Suprapubic skin (tissue), 4 donors: ENCODE data around the gene TCERG1L. TPM values are rescaled to one million over a fixed set of nuclear protein-coding genes. Genes with fewer than 3 reads are reported as not detected.

Source experiments
- DNase-seq, 2 donors: peaks; one replicate each; pipeline ENCODE4 v3.0.0-alpha.2; 2019; ENCODE audit warnings: low spot score in 2 of 2
- H3K27ac ChIP-seq: fragments of 200-600 bp; sonication (generic); one replicate; pipeline ENCODE4 v1.5.1; 2019
- H3K27me3 ChIP-seq: fragments of 200-600 bp; sonication (generic); one replicate; pipeline ENCODE4 v1.5.1; 2019
- H3K36me3 ChIP-seq: fragments of 200-600 bp; sonication (generic); one replicate; pipeline ENCODE4 v1.5.1; 2019
- H3K4me1 ChIP-seq: fragments of 200-600 bp; sonication (generic); one replicate; pipeline ENCODE4 v1.5.1; 2019
- H3K4me3 ChIP-seq: fragments of 200-600 bp; sonication (generic); one replicate; pipeline ENCODE4 v1.5.1; 2019; ENCODE audit warnings: mild to moderate bottlenecking
- H3K9me3 ChIP-seq: fragments of 200-600 bp; sonication (generic); one replicate; pipeline ENCODE4 v1.5.1; 2019
- EP300 ChIP-seq: sonication (generic); formaldehyde crosslinking; IDR thresholded peaks from one replicate; pipeline ENCODE4 v1.6.1; 2017; ENCODE audit warnings: antibody characterized with exemption
- POLR2A ChIP-seq, 2 donors: fragments of 450-650 bp; IDR thresholded peaks; one replicate each; pipeline ENCODE4 v1.6.1; 2017; ENCODE audit warnings: antibody characterized with exemption in 2 of 2, mild to moderate bottlenecking in 2 of 2, moderate library complexity in 2 of 2
- POLR2AphosphoS5 ChIP-seq, 3 donors: sonication (generic); formaldehyde crosslinking; IDR thresholded peaks; one replicate each; pipeline ENCODE4 v1.6.1; 2017; ENCODE audit warnings: antibody characterized with exemption in 3 of 3
- WGBS: methylation state at CpG from one replicate; pipeline ENCODE4 v1.1.5; 2018; 5-methylcytosine and 5-hydroxymethylcytosine counted together
- total RNA-seq, 4 donors: library from RNA; depleted of rRNA; stranded (reverse); fragments of >200 nt; gene quantifications; one replicate each; pipeline ENCODE4 v1.1.0, GENCODE V29; 2016
- TF ChIP-seq, protein P1 (sequence below), 2 donors: fragments of 200-600 bp in 1 of 2; fragments of 450-650 bp in 1 of 2; sonication (generic) in 1 of 2; IDR thresholded peaks; one replicate each; pipeline ENCODE4 v1.5.1; 2016 to 2019; ENCODE audit warnings: antibody characterized with exemption in 2 of 2, mild to moderate bottlenecking in 1 of 2, moderate library complexity in 1 of 2

The TCERG1L gene
- total RNA-seq, 4 donors from 2014 or later = 0.32 to 1.0 (median 0.51) TPM

DNA sequence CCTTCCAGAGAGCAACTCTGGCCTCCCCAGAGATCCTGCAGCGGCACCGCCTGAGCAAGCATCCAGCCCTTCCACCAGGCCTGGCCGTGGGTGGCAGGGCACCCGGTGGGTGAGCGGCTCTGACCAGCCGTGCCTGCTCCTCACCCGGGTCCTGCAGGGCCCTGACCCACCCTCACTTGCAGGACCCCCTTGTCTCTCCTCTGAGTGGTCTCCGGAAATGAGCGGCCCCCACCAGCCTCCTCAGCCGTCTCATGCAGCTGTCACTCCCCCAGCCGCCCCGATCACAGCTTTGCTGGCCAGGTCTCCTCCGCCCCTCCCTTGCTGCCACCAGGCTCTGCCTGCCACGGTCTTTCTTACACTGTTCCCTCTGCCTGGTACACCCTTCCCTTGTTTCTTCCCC lies 218.2 kb downstream of the TCERG1L start:
- DNase-seq = no peak
- 92% methylated on average over 14 of the region's 14 CpGs for WGBS
- no peak overlapping the region for H3K27ac ChIP-seq
- no peaks in the 10 kb centered on the region for H3K9me3 ChIP-seq
- H3K27me3 ChIP-seq = peaks cover 3% of the 10 kb centered on the region
- H3K4me3 ChIP-seq = no peak overlapping the region
- no peak for TF ChIP-seq POLR2AphosphoS5 (IDR thresholded peaks at IDR 0.05)
- TF ChIP-seq, protein P1, sequence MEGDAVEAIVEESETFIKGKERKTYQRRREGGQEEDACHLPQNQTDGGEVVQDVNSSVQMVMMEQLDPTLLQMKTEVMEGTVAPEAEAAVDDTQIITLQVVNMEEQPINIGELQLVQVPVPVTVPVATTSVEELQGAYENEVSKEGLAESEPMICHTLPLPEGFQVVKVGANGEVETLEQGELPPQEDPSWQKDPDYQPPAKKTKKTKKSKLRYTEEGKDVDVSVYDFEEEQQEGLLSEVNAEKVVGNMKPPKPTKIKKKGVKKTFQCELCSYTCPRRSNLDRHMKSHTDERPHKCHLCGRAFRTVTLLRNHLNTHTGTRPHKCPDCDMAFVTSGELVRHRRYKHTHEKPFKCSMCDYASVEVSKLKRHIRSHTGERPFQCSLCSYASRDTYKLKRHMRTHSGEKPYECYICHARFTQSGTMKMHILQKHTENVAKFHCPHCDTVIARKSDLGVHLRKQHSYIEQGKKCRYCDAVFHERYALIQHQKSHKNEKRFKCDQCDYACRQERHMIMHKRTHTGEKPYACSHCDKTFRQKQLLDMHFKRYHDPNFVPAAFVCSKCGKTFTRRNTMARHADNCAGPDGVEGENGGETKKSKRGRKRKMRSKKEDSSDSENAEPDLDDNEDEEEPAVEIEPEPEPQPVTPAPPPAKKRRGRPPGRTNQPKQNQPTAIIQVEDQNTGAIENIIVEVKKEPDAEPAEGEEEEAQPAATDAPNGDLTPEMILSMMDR (IDR thresholded peaks at IDR 0.05) = no peak
- no peak for TF ChIP-seq EP300
- TF ChIP-seq POLR2A (IDR thresholded peaks at IDR 0.05) = no peak
- H3K4me1 ChIP-seq = peaks cover 13% of the 10 kb centered on the region
- H3K36me3 ChIP-seq = no peaks in the 10 kb centered on the region

DNA sequence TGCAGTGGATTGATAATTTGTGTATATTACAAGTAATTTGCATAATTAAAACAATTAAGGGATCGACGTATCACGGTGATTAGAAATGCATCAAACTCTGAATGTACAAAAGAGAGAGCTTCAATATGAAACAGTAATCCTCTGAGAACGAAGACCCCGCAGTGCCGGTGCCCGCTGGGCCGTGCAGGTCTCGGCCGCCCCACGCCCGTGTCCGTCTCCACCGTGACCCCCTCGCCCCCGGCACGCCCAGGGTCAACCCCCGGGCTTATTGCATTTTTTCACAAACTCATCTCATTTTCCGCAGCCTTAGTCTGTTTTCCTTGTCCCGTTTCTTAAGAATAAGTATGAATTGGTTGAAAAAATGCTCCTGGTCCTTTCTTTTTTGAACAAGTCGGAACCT lies 218.6 kb downstream of the TCERG1L start:
- H3K4me1 ChIP-seq = peaks cover 13% of the 10 kb centered on the region
- peaks cover 4% of the 10 kb centered on the region for H3K27me3 ChIP-seq
- H3K36me3 ChIP-seq = no peaks in the 10 kb centered on the region
- TF ChIP-seq EP300 (no peak), POLR2AphosphoS5 (IDR thresholded peaks at IDR 0.05) (no peak), POLR2A (IDR thresholded peaks at IDR 0.05) (no peak)
- TF ChIP-seq, protein P1 (IDR thresholded peaks at IDR 0.05) = no peak
- DNase-seq = no peak
- H3K27ac ChIP-seq = no peak overlapping the region
- no peaks in the 10 kb centered on the region for H3K9me3 ChIP-seq
- H3K4me3 ChIP-seq = no peak overlapping the region
- WGBS = 95% methylated on average over 21 of the region's 21 CpGs

DNA sequence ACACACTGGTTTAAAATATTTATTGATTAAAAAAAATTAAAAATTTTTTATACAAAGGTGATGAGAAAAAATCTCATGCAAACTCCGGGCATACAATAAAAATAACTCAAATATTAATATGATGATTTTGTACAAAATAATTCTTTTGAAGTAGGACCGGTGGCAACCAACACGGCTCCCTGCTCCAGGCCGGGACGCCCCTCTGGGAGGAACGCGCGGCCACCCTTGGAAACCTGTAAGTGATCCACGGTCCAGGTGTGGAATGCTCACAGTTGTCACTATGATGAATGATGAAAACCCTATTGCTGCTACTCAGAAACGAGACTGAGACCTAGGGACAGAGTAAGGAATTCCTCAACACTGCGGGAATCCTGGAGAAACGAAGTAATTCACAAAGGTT lies 219.1 kb downstream of the TCERG1L start:
- Histone ChIP-seq H3K36me3 (no peaks in the 10 kb centered on the region), H3K27ac (no peak overlapping the region), H3K9me3 (no peaks in the 10 kb centered on the region), H3K4me1 (peaks cover 13% of the 10 kb centered on the region), H3K27me3 (peaks cover 9% of the 10 kb centered on the region), H3K4me3 (no peak overlapping the region)
- DNase-seq = no peak
- WGBS = 88% methylated on average over 12 of the region's 12 CpGs
- TF ChIP-seq POLR2AphosphoS5 (IDR thresholded peaks at IDR 0.05) (no peak), EP300 (no peak), POLR2A (IDR thresholded peaks at IDR 0.05) (no peak)
- TF ChIP-seq, protein P1 (IDR thresholded peaks at IDR 0.05) = no peak

DNA sequence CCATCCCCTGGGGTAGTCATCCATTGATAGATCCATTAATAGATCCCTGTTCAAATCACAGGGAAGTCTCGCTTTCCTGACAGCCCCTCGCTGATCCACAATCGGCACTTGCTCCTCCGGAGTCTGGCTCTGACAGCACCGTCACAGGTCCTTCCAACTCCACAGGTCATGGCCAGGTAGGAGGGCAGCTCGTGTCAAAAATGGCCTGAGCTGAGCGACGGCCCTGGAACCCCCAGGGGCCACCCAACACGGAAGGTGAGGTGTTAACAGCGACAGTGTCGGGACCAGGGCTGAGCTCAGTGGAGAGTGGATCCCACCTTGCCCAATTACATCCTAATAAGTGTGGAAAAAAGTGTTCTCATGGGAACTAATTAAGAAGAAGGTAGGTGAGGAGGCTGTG lies 219.8 kb downstream of the TCERG1L start:
- Histone ChIP-seq H3K36me3 (no peaks in the 10 kb centered on the region), H3K27ac (no peak overlapping the region), H3K4me3 (no peak overlapping the region), H3K27me3 (peaks cover 10% of the 10 kb centered on the region), H3K9me3 (no peaks in the 10 kb centered on the region), H3K4me1 (peaks cover 13% of the 10 kb centered on the region)
- WGBS = 89% methylated on average over 11 of the region's 11 CpGs
- TF ChIP-seq POLR2A (IDR thresholded peaks at IDR 0.05) (no peak), POLR2AphosphoS5 (IDR thresholded peaks at IDR 0.05) (no peak), EP300 (no peak)
- TF ChIP-seq, protein P1 (IDR thresholded peaks at IDR 0.05) = no peak
- DNase-seq = no peak

DNA sequence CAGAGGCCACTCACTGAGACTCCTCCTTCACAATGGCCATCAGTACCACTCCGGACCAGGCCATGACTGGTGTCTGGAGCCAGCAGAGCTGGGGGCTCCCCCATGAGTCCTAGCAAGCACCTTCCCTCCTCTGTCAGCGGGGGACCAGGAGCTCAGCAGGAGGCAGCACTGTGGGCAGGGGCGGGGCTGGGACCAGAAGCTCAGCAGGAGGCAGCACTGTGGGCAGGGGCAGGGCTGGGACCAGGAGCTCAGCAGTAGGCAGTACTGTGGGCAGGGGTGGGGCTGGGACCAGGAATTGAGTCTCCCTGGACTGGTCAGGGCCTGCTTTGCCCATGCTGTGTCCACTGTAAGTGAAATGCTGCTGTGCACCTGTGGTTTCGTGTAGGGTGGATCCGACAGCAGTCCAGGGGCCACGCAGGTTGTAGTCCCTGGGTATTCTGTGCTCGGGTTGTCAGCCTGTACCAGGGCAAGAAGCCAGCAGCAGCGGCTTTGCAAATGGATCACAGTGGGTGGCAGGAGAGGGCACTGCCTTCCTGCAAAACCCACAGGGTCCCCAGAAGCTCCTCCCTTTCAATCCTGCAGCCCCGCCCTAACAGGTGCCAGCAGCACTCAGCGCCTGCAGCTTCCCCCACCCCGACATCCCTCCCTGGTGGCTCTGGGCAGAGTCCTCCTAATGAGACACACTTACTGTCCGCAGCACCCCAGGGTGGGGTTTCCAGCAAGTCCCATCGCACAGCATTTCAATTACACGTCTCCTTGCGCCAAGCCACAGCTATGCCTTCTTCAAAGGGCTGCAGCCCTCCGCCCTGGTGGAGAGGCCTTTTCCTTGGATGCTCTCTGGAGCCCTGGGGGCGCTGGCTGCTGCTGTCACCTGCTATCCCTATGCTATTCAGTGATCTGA lies 220.5 kb downstream of the TCERG1L start:
- no peak for DNase-seq
- TF ChIP-seq, protein P1 (IDR thresholded peaks at IDR 0.05) = no peak
- no peak for TF ChIP-seq POLR2A (IDR thresholded peaks at IDR 0.05)
- TF ChIP-seq POLR2AphosphoS5 (IDR thresholded peaks at IDR 0.05) = no peak
- no peak for TF ChIP-seq EP300
- WGBS = 73% methylated on average over 10 of the region's 17 CpGs

More for the DNA sequence above, 220.5 kb downstream of the TCERG1L start:
- H3K36me3 ChIP-seq = no peaks in the 10 kb centered on the region
- H3K9me3 ChIP-seq = no peaks in the 10 kb centered on the region
- no peak overlapping the region for H3K4me3 ChIP-seq
- H3K27ac ChIP-seq = no peak overlapping the region
- peaks cover 13% of the 10 kb centered on the region for H3K4me1 ChIP-seq
- peaks cover 11% of the 10 kb centered on the region for H3K27me3 ChIP-seq
